Stimulated activated CD4-positive, alpha-beta T cell treated with anti-CD3 and anti-CD28 coated beads, Interleukin-12 subunit alpha, Interleukin-12 subunit beta, amount 100 ng/mL, for 48 hours (primary cell): Measurements from ENCODE around the gene SUN2.

ENCODE experiments used
- DNase-seq, 3 donors: peaks; one replicate each; pipeline ENCODE4 v3.0.0-alpha.2; 2020; ENCODE audit warnings: low read depth in 2 of 3, low spot score in 1 of 3

Gene SUN2

GRCh38 chr22:38700270-38700788, 55.5 kb downstream of the SUN2 start:
- peak in 1 of 3 donors; percentile 43 for DNase-seq

GRCh38 chr22:38699784-38700183, 56.0 kb downstream of the SUN2 start:
- no peak for DNase-seq

- no peak for DNase-seq
Observed at GRCh38 chr22:38699143-38699542, 56.7 kb downstream of the SUN2 start.

GRCh38 chr22:38698407-38699094, 57.2 kb downstream of the SUN2 start:
- no peak for DNase-seq

GRCh38 chr22:38697425-38698089, 58.2 kb downstream of the SUN2 start:
- DNase-seq: no peak

- peak in 2 of 3 donors; percentile 22 to 36 for DNase-seq
Observed at GRCh38 chr22:38696606-38697424, 59.0 kb downstream of the SUN2 start.

- DNase-seq: no peak
Observed at GRCh38 chr22:38694940-38695339, 60.9 kb downstream of the SUN2 start.

GRCh38 chr22:38694049-38694448, 61.7 kb downstream of the SUN2 start:
- no peak for DNase-seq

- no peak for DNase-seq
Observed at GRCh38 chr22:38689651-38690050, 66.1 kb downstream of the SUN2 start.

GRCh38 chr22:38685761-38686160, 70.0 kb downstream of the SUN2 start:
- DNase-seq: no peak

GRCh38 chr22:38684895-38685294, 70.9 kb downstream of the SUN2 start:
- DNase-seq: no peak
